Left ventricle myocardium inferior (tissue), 1 donor: ENCODE data around the gene FXR1. TPM values are rescaled to one million over a fixed set of nuclear protein-coding genes. Genes with fewer than 3 reads are reported as not detected.

Experiments used
- DNase-seq: peaks from one replicate; pipeline ENCODE4 v3.0.0-alpha.2; 2020
- H3K27ac ChIP-seq: fragments of 200-600 bp; replicated peaks from 2 replicates; pipeline ENCODE4 v1.8.0; 2021
- H3K27me3 ChIP-seq: fragments of 200-600 bp; 2 replicates; pipeline ENCODE4 v1.8.0; 2021; ENCODE audit warnings: low read depth
- H3K36me3 ChIP-seq: fragments of 200-600 bp; 2 replicates; pipeline ENCODE4 v1.8.0; 2021
- H3K4me1 ChIP-seq: fragments of 200-600 bp; 2 replicates; pipeline ENCODE4 v1.8.0; 2021
- H3K4me3 ChIP-seq: fragments of 200-600 bp; 2 replicates; pipeline ENCODE4 v1.8.0; 2021; ENCODE audit warnings: mild to moderate bottlenecking, moderate library complexity
- H3K9me3 ChIP-seq: fragments of 200-600 bp; replicated peaks from 2 replicates; pipeline ENCODE4 v1.8.0; 2021
- intact Hi-C: fragments of 100-400 bp; cut with micrococcal nuclease; formaldehyde crosslinking; loops from one replicate; pipeline ENCODE4 v1.11.0; 2022
- total RNA-seq: library from RNA; stranded (reverse); fragmentation: NEBNext Ultra II Directional; extraction: Animal tissue kit (Norgen Biotek cat#: 25700); gene quantifications from one replicate; pipeline ENCODE4 v1.2.1, GENCODE V29; 2021
- TF ChIP-seq, protein P1 (sequence below): fragments of 200-600 bp; IDR thresholded peaks from 2 replicates; pipeline ENCODE4 v1.8.0; 2021; ENCODE audit warnings: antibody characterized with exemption, mild to moderate bottlenecking, borderline replicate concordance
- donor health status: DM: no; HTN: yes; CAD: no; lungs with severe emphysema.

FXR1 gene
- total RNA-seq, 1 donor from 2014 or later = 276 TPM

DNA sequence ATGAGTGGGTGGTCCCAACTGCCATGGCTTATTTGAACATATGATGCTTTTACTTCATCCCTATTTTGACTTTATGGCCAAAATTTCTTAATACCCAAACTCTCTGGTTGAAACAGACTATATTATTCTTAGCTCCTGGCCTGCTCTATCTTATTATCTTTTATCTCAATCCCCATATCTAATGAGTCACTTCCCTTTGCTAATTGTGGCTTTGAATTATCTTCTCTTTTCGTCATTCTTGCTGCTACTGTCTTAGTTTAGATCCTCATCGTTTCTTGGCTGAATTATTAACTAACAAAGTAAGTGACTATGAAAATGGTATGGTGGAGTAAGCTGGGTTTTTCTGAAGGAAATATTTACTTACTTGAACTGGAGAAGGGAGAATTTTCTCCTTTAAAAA, 105.2 kb downstream of the FXR1 start:
- Histone ChIP-seq H3K4me1 (no peaks in the 10 kb centered on the region), H3K27ac (no peak overlapping the region), H3K9me3 (no peaks in the 10 kb centered on the region), H3K4me3 (no peak overlapping the region), H3K36me3 (no peaks in the 10 kb centered on the region), H3K27me3 (no peaks in the 10 kb centered on the region)
- intact Hi-C loops = no loop called here
- TF ChIP-seq, protein P1, sequence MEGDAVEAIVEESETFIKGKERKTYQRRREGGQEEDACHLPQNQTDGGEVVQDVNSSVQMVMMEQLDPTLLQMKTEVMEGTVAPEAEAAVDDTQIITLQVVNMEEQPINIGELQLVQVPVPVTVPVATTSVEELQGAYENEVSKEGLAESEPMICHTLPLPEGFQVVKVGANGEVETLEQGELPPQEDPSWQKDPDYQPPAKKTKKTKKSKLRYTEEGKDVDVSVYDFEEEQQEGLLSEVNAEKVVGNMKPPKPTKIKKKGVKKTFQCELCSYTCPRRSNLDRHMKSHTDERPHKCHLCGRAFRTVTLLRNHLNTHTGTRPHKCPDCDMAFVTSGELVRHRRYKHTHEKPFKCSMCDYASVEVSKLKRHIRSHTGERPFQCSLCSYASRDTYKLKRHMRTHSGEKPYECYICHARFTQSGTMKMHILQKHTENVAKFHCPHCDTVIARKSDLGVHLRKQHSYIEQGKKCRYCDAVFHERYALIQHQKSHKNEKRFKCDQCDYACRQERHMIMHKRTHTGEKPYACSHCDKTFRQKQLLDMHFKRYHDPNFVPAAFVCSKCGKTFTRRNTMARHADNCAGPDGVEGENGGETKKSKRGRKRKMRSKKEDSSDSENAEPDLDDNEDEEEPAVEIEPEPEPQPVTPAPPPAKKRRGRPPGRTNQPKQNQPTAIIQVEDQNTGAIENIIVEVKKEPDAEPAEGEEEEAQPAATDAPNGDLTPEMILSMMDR = no peak
- DNase-seq = no peak

- intact Hi-C loops = no loop called here
- no peak for DNase-seq
- TF ChIP-seq, protein P1 = no peak
- Histone ChIP-seq H3K9me3 (peaks cover 35% of the 10 kb centered on the region), H3K27me3 (no peaks in the 10 kb centered on the region), H3K36me3 (peaks cover 2% of the 10 kb centered on the region), H3K4me1 (no peaks in the 10 kb centered on the region), H3K4me3 (no peak overlapping the region), H3K27ac (no peak overlapping the region)
Measured at GRCh38 chr3:181025204-181025603, 112.7 kb downstream of the FXR1 start.

- H3K36me3 ChIP-seq = no peaks in the 10 kb centered on the region
- H3K4me1 ChIP-seq = no peaks in the 10 kb centered on the region
- intact Hi-C loops = no loop called here
- H3K27me3 ChIP-seq = no peaks in the 10 kb centered on the region
- H3K27ac ChIP-seq = no peak overlapping the region
- TF ChIP-seq, protein P1 = no peak
- no peak for DNase-seq
- H3K4me3 ChIP-seq = no peak overlapping the region
- peaks cover 6% of the 10 kb centered on the region for H3K9me3 ChIP-seq
Measured at GRCh38 chr3:181030948-181031347, 118.5 kb downstream of the FXR1 start.

Other genes starting within 250 kb of the FXR1 start
- not detected for gene CCDC39, start 233.2 kb upstream of the FXR1 start, total RNA-seq
- gene DNAJC19, start 77.1 kb downstream of the FXR1 start, total RNA-seq = 119 TPM